ENCODE data around the gene NECTIN1.

Gene NECTIN1

DNA sequence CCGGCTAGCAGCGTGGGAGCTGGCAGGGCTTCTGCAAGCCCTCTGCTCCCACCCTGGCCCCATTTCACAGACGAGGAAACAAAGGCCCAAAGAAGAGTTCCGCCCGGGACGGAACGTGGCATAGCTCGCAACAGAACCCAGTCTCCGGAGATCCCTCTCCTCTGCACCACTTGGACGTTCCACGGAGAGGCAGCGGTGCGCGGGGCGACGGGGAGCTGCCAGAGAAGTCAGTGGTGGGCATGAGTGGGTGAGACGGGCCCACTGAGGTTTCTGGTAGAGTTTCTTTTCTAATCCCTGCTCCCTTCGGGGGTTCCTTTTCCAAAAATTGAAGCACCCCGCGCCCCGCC lies 554 bp upstream of the NECTIN1 start:
- no peak for DNase-seq

DNA sequence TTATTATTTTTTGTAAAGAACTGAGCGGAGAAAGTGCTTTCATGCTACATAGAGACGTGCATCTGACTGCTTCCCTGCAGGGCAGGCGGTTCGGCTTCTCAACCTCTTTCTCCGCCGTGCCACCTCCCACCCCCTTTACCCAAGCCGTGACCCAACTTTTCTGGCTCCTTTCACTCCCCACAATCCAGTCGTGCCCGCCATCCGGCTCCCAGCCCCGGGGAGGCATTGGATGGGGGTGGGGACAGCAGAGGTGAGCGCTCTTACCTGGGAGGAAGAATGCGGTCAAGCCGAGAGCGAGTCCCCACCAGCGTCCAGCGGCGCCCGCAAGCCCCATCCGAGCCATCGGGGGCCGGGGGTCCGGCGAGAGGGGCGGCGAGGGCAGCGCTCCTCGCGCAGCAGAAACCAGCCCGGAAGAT lies 781 bp downstream of the NECTIN1 start:
- peak in 1 of 2 donors; percentile 11 for DNase-seq

DNA sequence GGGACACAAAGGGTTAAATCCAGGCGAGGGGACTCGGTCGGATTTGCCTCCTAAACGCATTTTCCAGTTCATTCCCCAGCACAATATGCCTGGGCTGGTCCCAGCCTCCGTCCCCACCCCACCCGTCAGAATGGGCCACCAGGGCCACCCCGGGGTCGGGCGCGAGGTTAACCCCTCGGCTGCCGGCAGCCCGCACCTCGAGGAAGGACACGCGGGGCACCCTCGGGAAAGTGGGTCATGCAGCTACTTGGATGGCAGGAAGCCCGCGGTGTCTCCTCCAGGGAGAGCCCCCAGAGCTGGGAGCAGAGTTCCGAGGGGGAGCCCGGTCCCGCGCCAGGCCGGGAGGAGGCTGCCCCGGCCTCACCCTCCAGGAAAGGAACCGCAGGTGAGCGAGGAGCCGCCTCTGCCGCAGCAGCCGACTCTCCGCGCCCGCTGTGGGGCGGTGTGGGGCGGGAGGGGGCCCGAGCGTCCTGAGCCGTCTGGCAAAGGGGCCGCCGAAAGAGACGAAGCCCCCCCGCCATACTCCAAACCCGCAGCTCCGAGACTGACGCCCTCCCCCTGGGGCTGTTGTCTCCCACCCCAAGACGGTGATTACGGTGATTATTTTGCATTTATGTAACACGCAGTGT lies 1.4 kb downstream of the NECTIN1 start:
- DNase-seq = peak in 1 of 2 donors; percentile 29

DNA sequence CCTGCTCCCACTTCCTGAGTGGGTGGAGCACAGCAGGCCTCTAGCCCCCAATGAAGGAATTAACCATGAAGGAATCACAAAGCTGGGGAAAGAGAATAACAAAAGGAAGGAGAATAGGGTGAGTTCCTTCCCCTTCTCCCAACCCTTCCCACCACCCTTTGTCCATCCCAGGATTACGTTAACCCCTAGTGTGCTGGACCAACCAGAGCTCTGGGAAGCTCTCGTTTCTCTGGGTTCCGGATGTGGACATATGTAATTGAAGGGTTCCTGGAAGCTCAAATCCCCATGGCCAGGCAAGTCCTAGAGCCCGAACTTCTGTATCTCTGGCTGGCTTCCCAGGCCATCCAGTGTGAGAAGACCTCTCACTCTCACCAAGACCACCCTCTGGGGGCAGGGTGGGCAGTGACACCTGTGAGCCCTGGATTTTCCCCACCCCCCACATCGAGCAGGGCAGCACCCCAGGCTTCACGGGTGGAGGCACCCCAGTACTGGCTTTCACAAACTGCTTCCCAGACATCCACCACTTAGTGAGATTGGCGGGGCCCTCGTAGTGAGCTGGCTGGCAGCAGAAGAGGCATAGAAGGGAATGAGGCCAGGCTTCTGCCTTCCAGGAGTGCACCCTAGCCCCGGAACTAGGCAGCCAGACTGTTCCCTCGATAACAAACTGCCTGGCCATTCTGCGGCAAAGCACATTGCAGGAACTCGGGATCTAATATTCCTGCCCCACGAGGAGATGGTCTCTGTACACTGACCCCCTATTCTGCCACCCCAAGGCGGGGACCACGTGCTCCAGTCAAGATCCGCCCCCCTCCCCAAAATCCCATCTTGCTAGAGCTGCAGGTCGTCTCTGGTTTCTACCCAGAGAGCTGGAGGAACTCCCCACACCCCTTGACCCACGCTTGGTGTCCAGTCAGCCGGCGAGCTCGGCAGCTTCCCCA lies 2.1 kb downstream of the NECTIN1 start:
- DNase-seq = no peak

DNA sequence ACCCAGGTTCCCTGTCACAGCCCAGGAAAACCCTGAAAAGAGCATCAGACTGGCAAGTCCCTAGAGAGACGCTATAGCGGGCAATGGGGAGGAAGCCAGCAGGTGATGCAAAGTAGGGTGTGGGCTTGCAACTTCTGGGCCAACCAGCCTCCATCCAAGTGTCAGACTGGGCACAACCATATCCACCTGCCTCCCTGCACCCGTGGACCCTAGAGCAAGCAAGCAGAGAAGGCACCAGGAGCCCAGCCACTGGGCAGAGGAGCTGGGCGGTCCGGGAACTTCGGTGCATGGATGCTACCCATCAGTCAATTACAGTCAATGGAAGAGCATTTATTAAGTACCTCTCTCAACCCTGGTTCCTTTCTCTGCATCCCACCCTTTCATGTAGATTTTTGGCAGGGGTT lies 2.8 kb downstream of the NECTIN1 start:
- no peak for DNase-seq

DNA sequence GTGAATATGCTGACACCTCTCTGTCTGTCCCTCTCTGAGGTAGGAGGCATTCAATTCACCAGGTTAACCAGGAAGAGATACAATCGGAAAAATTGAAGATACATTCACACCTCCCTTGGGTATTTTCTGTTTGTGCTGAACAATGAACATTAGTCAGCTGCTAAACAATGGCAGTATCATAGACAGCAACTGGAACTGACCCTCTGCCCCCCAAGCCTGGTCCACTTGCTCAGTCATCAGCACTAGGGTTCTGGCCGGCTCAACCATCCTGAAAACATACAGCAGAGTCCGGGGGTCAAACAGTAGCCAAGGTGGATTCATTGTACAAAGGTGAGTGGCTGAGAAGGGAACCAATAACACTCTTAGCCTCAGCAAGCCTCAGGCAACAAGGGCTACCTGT lies 4.0 kb downstream of the NECTIN1 start:
- no peak for DNase-seq

DNA sequence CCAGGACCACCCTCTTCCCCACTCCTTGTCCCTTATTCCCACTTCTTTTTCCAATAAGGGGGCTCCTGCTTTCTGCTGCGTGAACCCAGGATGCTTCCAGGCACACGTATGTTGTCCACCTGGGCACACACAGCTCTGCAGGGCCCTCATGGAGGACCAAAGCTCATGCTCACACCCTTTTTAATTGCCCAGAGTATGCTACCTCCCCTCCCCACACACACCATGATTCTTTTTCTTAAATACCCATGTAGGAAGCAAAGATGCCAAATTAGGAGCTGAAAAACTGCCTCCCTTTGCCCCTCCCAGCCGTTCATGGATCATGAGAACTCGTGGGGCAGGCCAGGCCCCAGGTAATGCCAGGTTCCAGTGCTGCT lies 5.1 kb downstream of the NECTIN1 start:
- no peak for DNase-seq

DNA sequence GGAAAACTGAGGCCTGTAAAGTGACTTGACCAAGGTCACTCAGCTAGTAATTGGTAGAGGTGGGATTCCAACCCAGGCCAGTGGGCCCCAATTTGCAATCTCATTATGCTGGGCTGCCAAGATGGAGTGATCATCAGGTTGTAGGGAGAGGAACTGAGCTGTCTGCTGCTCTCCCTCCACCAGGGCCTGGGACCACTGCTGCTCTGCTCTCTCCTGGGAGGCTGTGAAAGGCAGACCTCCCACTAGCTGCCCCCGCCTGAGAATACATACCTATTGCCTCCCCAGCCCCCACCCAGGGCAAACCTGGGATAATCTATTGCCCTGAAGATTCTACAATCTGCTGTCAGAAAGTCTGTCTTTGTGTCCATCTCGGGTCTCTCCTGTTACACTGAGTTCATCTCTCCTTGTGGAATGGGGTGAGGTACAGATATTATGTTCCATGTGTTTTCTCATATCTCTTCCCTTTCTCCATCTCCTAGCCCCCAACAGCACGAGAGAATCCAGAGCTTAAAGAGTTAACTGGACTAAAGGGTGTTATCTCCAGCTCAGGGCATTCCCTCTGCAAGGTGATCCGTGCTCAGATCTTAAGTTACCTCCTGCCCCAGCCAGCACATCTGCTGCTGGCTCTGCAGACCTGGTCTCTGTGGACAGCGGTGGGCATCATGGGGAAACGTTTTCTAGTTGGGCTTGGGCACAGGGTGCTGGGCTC lies 5.6 kb downstream of the NECTIN1 start:
- DNase-seq = no peak

DNA sequence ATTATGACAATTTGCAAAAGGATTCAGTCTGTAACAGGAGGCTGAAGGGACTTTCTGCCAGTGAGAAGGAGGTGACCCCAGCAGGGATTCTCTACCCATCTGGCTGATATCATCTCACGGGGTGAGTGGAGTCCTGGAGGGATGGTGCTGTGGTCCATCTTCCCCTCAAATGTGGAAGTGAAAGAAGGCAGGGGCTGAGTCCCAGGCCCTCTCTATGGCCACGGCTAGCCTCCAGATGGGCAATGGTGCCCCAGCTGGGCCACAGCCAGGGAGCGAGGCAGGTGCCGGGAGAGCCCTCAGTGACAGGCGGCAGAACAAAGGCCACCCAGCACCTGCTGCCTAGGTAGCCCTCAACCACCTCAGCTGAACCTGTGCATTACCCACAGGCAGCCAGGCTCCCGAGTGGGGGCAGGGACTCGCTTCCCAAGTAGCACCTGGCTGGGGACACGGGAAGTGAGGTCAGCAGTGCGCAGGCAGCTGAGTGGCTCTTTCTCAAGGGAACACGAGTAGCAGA lies 6.7 kb downstream of the NECTIN1 start:
- DNase-seq = no peak

DNA sequence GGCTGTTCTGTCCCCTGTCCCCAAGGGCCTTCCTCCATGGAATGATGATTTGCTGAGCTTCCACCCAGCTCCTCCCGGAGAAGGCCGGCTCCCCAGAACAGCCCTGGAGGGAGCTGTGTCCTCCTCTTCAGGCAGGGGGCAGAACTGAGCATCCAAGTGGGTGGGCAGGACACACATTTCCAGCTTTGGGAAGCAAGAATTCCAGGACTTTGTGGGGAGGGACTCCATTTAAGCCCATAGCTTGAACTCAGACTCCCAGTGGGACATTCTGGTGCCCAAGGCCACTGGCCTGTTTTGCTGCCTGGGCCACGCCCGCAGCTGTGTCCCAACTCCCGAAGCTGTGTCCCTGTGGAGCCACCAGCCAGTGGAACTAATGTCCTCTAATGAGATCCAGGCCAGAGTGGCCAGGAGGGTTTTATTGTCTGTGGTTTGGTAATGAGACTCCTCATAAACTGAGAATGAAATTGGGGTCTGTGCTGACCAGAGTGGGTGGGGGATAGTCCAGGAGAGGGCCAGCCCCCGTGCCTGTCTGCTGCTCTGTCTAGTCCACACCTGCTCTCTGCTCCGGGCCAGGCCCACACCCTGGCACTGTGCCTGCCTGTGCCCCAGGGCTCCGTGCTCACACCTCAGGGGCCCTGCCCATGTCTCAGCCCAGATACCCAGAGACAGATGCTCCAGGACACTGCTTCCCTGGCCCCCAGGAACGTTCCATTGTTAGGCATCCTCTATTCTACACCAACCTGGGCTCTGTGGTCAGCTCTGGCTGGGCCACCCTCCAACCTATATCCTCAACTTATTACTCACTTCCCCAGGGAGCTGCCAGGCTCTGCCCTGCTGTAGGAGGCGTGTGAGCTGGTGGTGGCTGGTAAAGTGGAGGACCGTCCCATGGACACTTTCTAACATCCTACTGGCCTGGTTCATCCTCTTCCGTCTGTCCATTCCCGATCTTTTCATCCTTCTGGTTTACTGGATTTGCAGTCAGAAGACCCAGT lies 7.6 kb downstream of the NECTIN1 start:
- no peak for DNase-seq

DNA sequence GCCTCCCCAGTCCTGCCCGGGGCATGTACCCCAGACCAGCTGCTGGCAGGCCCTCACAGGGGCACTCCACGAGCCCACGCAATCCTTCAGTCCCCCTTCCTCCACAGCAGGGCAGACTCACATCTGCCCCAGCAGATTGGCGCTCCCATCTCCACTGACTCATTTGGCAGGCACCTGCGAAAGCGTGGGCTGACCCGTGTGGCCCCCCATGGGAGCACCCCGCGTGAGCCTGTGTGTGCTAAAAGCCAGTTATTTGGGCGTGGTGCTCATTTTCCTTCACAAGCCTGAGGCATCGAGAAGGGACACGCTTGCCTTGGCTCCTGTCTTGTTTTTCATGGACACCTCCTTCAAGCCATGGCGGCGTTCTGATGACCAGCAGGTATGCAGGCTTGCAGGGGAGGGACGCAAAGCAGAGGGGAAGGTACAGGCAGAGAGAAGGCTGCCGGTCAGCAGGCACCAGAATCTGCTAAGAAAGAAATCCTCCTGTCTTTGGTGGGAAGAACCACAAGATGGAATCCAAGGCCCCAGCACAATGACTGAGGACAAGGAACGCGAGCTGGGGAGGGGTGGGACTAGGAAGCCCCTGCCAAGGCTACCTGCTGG lies 8.6 kb downstream of the NECTIN1 start:
- DNase-seq = no peak

DNA sequence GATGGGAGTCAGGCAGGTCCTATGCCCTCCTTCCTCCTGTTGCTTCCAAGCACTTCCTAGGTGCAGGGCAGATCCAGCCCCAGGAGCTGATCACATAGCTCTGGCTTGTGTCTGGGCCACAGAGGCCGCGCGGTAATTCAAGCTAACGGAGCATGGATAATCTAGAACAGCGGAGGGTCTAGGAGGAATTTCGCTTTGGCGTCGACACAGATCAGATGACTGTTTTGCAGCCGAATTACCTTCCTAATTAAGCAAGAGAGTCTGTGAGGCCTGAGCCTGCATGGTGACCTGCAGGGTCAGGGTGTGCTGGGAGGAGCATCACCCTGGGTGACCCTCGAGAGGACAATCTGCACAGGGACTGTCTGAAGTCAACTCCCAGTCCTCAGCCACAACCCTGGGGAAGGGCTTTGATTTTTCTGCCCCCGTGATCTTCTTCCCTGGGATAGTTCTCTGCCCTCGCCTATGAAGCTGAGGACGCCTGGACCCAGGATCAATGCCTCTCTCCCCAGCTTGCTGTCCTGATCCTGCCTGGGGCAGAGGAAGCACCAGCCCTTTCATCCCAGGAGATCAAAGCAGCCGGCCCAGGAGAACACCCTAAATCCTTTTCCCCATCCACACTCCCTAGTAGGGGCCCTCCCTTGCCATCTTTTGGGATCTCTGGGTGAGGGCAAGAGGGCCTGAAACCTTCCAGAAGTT lies 11.0 kb downstream of the NECTIN1 start:
- no peak for DNase-seq

DNA sequence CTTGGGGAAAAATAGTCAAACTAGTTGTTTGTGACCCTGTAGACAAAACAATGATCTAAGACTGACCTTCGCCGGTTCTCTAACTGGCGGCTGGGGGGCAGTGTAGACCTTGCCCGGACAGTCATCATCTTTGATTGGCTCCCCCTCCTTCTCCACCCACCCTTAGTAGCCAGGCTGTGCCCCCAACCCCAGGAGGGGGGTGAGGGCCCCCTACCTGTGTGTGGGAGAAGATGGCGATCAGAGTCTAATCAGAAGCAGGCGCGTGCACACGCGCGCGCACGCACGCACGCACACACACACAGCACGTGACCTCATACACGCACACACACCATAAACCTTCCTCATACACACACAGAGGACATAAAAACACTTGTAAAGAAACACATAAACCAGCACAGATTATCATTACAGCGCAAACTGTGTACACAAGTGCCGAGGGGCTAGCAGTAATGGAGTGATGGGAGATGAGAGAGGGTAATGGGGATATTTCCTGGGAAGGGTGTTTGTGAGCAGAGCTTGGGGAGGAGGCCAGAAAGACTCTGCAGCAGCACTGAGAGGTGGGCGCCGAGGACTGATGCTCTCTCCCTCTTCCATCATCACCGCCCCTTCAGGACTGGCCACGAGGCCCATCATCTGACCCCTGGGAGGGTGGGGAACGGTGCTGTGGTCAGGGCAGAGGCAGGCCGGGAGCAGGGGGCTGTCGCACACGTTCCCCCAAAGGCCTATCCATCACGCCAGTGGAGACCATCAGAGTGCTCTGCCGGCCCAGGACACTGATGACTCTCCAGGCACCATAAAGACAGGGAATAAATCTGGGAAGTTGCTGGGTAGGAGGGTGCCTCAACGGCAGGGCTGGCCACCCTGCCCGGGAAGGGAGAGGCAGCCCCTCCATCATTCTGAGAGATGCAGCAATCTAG lies 12.2 kb downstream of the NECTIN1 start:
- DNase-seq = no peak

DNA sequence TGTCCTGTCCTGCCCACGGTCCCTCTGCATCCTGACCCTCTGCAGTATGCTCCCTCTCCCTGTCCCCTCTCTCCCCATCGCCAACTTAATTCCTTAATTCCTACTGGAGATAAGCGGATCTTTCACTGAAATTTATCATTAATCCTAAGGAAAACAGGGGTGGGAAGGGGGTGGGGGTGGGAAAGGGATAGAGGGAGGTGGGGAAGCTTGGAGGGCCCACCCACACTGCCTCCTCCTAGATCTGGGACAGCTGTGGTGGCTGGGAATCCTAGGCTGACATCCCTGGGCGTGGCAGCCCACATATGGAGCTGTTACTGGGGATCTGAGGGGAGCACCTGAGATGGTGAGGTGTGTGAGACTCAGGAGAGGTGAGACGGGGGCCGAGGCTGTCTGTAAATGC lies 14.4 kb downstream of the NECTIN1 start:
- no peak for DNase-seq

DNA sequence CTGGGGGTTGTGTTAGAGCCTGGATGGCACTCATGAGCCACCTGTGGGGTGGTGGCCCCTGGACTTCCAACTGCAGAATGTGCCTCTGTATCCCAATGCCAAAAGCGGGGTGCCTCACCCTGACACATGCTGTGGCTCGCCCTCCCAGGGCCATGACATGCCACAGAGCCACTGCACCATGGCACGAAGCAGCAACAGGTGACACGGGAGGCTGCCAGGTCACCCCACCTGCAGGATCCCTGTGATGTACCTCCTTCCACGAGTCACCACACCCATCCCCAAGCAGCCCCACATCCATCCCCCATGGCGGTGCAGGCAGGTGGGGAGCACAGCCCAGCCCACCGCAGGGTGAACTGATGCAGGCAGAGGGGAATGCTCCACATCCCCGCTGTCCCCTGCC lies 14.8 kb downstream of the NECTIN1 start:
- DNase-seq = no peak

DNA sequence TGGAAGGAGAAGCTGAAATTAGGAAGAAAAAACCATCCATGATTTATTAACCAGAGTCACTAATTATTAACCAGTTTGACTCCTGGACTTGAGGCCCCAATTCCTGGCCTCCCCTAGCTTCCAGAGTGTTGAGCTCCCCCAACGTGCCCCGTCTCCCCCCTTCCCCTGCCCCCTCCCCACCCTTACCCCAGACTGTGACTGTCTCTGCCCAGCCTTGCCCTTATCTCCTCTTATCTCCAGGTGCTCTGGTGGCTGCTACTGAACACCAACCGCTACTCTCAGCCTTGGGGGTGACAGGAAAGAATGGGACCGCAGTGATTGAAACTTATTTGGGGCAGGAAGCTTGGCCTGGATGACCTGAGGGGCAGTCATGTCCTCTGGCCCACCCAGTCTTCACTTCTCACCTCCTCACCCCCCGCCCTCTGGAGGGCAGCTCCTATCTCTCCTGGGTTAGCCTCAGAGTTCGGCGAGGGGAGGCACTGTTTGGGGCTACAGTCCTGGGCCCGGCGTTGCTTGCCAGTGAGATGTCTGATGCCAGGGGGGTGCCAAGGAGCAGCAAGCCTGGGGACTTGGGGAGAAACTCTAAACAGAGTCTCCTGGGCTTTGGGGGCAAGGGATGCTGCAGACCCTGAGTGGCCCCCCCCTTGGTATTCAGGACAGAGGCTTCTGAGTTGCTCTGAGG lies 15.5 kb downstream of the NECTIN1 start:
- DNase-seq = no peak

DNA sequence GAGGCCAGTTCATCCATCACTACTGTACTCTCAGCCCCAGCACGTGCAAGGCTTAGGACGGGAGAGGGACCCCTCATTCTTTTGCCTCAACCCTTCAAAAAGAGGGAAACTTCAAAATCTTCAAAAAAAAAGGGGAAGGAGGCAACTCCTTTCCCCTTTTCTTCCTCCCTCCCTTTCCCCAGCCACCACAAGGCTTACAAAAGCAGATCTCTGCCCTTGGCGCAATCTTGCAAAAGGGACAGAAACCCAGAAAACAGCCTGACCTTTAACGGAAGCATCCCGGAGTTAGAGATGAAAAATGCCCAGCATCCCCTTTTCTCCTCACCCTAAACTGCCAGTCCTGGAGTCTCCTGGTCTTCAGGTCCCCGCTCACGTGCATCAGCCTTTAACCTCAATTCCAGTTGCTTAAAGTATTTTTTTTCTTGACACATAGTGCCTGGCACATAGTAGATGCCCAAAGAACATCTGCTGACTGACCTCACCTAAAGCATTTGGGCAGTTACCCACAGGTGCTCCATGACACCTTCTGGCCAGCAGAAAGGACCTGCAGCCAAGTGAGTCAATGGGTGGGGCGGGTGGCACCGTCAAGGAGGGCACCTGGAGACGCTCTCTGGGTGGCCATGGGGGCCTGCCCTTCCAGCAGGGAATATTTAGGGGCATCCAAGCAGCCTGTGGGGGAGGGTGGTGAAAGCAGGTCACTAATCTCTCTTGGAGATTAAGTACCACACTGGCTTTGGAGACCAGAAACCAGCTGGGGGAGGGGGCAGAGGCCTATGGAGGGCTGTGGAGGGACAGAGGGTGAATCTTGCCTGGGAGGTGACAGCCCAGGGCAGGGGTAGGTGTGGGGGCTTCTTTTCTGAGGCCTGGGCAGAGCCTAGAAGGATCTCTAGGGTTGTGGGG lies 16.3 kb downstream of the NECTIN1 start:
- no peak for DNase-seq

DNA sequence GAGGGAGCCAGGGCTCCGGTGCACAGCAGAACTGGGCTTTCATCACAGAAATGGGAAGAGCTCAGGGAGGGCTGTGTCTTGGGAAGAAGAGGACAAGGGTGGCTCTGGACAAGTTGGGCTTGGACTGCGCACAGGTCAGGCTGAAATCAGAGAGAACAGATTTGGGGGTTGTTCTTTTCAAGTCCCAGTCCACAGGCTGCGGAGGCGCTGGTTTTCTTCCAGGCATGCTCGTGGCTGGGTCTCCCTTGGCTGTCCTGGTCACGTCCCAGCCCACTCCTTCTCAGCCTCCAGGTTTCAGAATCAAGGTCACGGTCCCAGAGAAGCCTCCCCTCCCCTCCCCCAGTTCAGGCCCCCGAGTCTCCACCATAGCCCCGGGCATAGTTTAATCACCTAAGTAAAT lies 17.0 kb downstream of the NECTIN1 start:
- DNase-seq = no peak

DNA sequence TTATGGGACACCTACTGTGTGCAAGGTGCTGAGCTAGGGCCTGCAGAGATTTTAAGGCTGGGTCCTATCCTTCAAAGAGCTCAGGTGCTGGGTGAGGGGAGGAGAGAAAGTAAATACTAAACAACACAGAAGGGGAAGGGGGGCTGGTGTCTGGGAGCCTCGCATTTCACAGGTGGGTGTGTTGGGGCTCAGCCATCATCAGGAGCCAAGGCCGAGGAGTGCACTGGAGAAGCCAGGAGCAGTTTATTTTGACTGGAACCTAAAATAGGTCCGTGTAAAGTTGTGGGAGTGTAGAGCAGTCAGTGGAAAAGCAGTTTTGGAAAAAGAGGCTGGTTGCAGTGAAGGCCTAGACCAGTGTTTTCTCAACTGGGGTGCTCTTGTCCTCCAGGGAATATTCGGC lies 17.5 kb downstream of the NECTIN1 start:
- DNase-seq = no peak

Data from CD4-positive, alpha-beta T cell treated with Interferon alpha-2 for 1 hour (primary cell).